ENCODE results near the gene ARRDC5. TPM values are rescaled to one million over a fixed set of nuclear protein-coding genes. Genes with fewer than 3 reads are reported as not detected.
"Not testable (repeated sequence)": the region's sequence is repeated elsewhere in the genome, so short reads cannot be mapped to it uniquely, and the experiment has no call there.

Gene ARRDC5
- total RNA-seq, 4 donors from 2014 or later: 0.44 to 0.90 (median 0.63) TPM; not detected in 1

DNA sequence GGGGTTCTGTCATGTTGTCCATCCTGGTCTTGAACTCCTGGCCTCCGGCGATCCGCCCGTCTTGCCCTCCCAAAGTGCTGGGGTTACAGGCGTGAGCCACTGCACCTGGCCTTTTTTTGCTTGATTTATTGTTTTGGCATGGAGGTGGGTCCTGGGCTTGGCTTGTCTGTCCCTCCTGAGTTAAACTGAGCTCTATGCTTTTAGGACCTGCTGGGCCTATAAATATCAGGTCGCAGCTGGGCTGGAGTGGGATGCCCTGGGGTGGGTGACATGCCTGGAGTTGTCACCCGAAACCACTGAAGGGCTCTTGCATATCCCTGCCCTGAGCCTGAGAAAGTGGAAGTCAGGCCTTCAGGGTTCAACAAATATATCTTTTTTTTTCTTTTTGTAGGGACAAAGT is 5.5 kb downstream of the ARRDC5 start:
- 84% methylated on average over 7 of the region's 7 CpGs for WGBS, 2 donors
- H3K36me3 ChIP-seq: no peaks in the 10 kb centered on the region
- no peaks in the 10 kb centered on the region for H3K4me1 ChIP-seq
- no peaks in the 10 kb centered on the region for H3K27me3 ChIP-seq
- no peak overlapping the region for H3K27ac ChIP-seq
- no peaks in the 10 kb centered on the region for H3K9me3 ChIP-seq
- no peak for DNase-seq (ENCODE audit: low spot score in 2 of 2)
- no peak overlapping the region for H3K4me3 ChIP-seq
- TF ChIP-seq EP300 (IDR thresholded peaks at IDR 0.05): no peak

- Histone ChIP-seq H3K27me3 (no peaks in the 10 kb centered on the region), H3K27ac (no peak overlapping the region), H3K36me3 (no peaks in the 10 kb centered on the region), H3K9me3 (no peaks in the 10 kb centered on the region), H3K4me1 (no peaks in the 10 kb centered on the region), H3K4me3 (no peak overlapping the region)
- TF ChIP-seq EP300 (IDR thresholded peaks at IDR 0.05) (no peak), POLR2A (IDR thresholded peaks at IDR 0.05) (no peak)
- TF ChIP-seq, protein P1, sequence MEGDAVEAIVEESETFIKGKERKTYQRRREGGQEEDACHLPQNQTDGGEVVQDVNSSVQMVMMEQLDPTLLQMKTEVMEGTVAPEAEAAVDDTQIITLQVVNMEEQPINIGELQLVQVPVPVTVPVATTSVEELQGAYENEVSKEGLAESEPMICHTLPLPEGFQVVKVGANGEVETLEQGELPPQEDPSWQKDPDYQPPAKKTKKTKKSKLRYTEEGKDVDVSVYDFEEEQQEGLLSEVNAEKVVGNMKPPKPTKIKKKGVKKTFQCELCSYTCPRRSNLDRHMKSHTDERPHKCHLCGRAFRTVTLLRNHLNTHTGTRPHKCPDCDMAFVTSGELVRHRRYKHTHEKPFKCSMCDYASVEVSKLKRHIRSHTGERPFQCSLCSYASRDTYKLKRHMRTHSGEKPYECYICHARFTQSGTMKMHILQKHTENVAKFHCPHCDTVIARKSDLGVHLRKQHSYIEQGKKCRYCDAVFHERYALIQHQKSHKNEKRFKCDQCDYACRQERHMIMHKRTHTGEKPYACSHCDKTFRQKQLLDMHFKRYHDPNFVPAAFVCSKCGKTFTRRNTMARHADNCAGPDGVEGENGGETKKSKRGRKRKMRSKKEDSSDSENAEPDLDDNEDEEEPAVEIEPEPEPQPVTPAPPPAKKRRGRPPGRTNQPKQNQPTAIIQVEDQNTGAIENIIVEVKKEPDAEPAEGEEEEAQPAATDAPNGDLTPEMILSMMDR (IDR thresholded peaks at IDR 0.05): no peak
- no peak for DNase-seq (ENCODE audit: low spot score in 2 of 2)
- 59 to 67% methylated on average over 3 of the region's 3 CpGs for WGBS, 2 donors
Observed at GRCh38 chr19:4896372-4896771, 6.3 kb downstream of the ARRDC5 start.

GRCh38 chr19:4892962-4893361 is 9.7 kb downstream of the ARRDC5 start:
- not testable (repeated sequence) for DNase-seq (ENCODE audit: low spot score in 2 of 2); H3K27me3 ChIP-seq; H3K27ac ChIP-seq; H3K9me3 ChIP-seq; H3K4me3 ChIP-seq; H3K36me3 ChIP-seq; H3K4me1 ChIP-seq
- 91 to 96% methylated on average over 11 of the region's 11 CpGs for WGBS, 2 donors

DNA sequence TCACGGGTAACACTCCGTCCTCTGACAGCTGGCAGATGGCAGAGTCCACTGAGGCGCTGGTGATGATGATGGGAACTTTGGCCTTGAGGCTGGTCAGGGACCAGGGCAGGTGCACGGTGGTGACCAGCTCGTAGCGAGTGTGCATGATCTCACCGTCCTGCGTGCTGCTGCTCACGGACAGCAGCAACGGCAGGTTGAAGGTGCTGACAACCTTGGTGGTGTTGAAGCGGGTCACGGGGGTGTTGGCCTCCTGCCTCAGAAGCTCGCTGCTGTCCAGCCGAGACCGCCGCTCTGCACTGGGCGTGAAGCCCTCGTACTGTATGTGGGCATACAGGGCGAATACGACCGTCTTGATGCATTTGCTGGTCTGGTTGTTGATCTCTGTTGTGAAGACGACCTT is 11.6 kb downstream of the ARRDC5 start:
- 87 to 89% methylated on average over 20 to 22 of the region's 22 CpGs for WGBS, 2 donors

DNA sequence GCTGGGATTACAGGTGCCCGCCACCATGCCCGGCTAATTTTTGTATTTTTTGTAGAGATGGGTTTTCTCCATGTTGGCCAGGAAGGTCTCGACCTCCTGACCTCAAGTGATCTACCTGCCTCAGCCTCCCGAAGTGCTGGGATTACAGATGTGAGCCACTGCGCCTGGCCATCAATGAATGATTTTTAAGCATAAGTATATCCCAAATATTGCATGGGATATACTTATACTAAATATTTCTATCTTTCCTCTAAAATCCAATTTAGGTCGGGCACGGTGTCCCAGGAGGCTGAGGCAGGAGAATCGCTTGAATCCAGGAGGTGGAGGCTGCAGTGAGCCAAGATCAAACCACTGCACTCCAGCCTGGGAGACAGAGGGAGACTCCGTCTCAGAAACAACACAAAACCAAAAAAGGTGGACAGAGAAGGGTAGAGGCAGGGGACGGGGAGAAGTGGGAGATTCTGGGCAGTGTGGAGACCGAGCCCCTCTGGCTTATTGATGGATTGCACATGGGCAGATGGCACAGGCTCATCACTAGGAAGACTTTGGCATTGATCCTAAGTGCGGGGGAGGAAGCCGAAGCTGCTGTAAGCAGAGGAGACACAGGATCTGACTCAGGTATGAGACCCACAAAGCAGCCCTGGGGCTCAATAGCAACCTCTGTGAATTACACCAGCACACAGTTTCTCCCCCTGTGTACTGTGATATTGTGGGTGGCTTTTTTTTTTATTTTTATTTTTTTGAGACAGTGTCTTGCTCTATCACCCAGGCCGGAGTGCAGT is 13.5 kb downstream of the ARRDC5 start:
- Histone ChIP-seq H3K9me3 (no peaks in the 10 kb centered on the region), H3K4me3 (no peak overlapping the region), H3K27me3 (peaks cover 0 to 7% of the 10 kb centered on the region in 2 donors), H3K4me1 (no peaks in the 10 kb centered on the region), H3K36me3 (no peaks in the 10 kb centered on the region), H3K27ac (no peak overlapping the region)
- no peak for DNase-seq (ENCODE audit: low spot score in 2 of 2)
- TF ChIP-seq EP300 (IDR thresholded peaks at IDR 0.05): no peak
- no peak for TF ChIP-seq POLR2A (IDR thresholded peaks at IDR 0.05)
- TF ChIP-seq, protein P1 (IDR thresholded peaks at IDR 0.05): no peak
- WGBS, 2 donors: 84 to 88% methylated on average over 14 of the region's 14 CpGs

More for the DNA sequence above, 11.6 kb downstream of the ARRDC5 start:
- H3K27ac ChIP-seq: no peak overlapping the region
- no peak for DNase-seq (ENCODE audit: low spot score in 2 of 2)
- H3K36me3 ChIP-seq: no peaks in the 10 kb centered on the region
- no peaks in the 10 kb centered on the region for H3K9me3 ChIP-seq
- H3K4me1 ChIP-seq: no peaks in the 10 kb centered on the region
- H3K27me3 ChIP-seq: peaks cover 0 to 7% of the 10 kb centered on the region in 2 donors
- no peak overlapping the region for H3K4me3 ChIP-seq
- TF ChIP-seq, protein P1 (IDR thresholded peaks at IDR 0.05): no peak
- TF ChIP-seq EP300 (IDR thresholded peaks at IDR 0.05): no peak
- TF ChIP-seq POLR2A (IDR thresholded peaks at IDR 0.05): no peak

GRCh38 chr19:4887803-4888202 is 14.9 kb downstream of the ARRDC5 start:
- not testable (repeated sequence) for H3K9me3 ChIP-seq; H3K4me1 ChIP-seq; DNase-seq (ENCODE audit: low spot score in 2 of 2); H3K36me3 ChIP-seq; H3K27me3 ChIP-seq; H3K27ac ChIP-seq; H3K4me3 ChIP-seq
- WGBS, 2 donors: 72 to 75% methylated on average over 2 to 5 of the region's 6 CpGs

- 77 to 78% methylated on average over 6 of the region's 6 CpGs for WGBS, 2 donors
- not testable (repeated sequence) for H3K36me3 ChIP-seq; H3K4me3 ChIP-seq; H3K4me1 ChIP-seq; DNase-seq (ENCODE audit: low spot score in 2 of 2); H3K9me3 ChIP-seq; H3K27me3 ChIP-seq; H3K27ac ChIP-seq
Observed at GRCh38 chr19:4884993-4885392, 17.7 kb downstream of the ARRDC5 start.

GRCh38 chr19:4882874-4883273 is 19.8 kb downstream of the ARRDC5 start:
- H3K4me3 ChIP-seq; H3K9me3 ChIP-seq; H3K36me3 ChIP-seq; H3K27ac ChIP-seq; DNase-seq (ENCODE audit: low spot score in 2 of 2): not testable (repeated sequence)
- Histone ChIP-seq H3K27me3 (peaks cover 0 to 11% of the 10 kb centered on the region in 2 donors), H3K4me1 (peaks cover 0 to 15% (median 2%) of the 10 kb centered on the region in 4 donors)
- WGBS, 2 donors: 52 to 55% methylated on average over 6 of the region's 6 CpGs

Data from tibial nerve (tissue), 4 donors.